ENCODE data around the gene U2AF2. TPM values are rescaled to one million over a fixed set of nuclear protein-coding genes. Genes with fewer than 3 reads are reported as not detected.

Gene U2AF2
- total RNA-seq, 3 donors from 2014 or later (not counting 1 experiment from before 2014, with no cell fraction given), result 304 to 322 (median 321) TPM

DNA sequence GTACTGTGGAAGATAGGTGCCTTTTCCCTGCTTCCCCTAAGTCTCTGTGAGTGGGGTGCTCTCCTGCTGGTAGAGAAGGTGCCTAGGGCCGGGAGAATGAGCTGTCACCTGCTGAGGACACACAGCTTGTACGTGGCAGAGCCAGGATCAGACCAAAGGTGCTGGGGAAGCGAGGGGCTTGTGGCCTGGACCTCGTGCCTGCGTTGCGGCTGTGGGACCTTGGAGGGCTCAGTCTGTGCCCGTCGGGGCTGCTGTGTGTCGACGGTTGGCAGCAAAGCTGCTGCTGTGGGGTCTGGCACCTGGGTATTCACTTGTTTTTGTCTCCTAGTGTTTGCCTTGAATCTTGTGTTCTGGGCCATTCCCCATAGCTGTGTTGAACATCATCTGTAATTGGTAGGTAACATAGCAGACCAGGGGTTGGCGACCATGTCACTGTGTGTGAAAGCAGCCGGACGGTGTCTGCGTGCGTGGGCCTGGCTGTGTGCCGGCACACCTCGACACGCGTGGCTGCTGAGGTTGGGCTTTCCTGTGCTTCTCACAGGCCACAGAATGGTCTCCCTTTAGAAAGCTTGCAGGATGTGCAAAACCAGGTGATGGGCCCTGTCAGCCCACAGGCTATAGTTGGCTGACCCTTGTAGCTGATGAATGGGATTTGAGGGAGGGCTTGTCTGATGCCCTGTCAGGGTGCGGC, 9.2 kb downstream of the U2AF2 start:
- Mint-ChIP-seq H3K9me3 (no peaks in the 10 kb centered on the region), H3K27ac (peak overlapping the region; percentile 21 to 52), H3K4me3 (no peak overlapping the region), H3K27me3 (ENCODE audit: low read depth in 2 of 2) (no peaks in the 10 kb centered on the region), H3K4me1 (peaks cover 15 to 44% of the 10 kb centered on the region in 2 donors), H3K36me3 (peaks cover 8% of the 10 kb centered on the region)
- DNase-seq (no peak), ATAC-seq (peak in 1 of 3 donors; percentile 7)
- Histone ChIP-seq H3K4me3 (ENCODE audit: low read length) (no peak overlapping the region), H3K4me1 (ENCODE audit: control insufficient read depth, insufficient read depth, low read length) (peaks cover 20% of the 10 kb centered on the region), H3K27me3 (ENCODE audit: control insufficient read depth, insufficient read depth, low read length) (no peaks in the 10 kb centered on the region), H3K27ac (ENCODE audit: low read length) (no peak overlapping the region), H3K36me3 (ENCODE audit: control insufficient read depth, insufficient read depth, low read length) (peaks cover 85% of the 10 kb centered on the region), H3K9me3 (ENCODE audit: control insufficient read depth, insufficient read depth, low read length) (no peaks in the 10 kb centered on the region)
- intact Hi-C loops (cut with micrococcal nuclease), result no loop called here
- 82% methylated on average over 20 of the region's 20 CpGs for WGBS (ENCODE audit: insufficient coverage)
- no peak for TF ChIP-seq CTCF (IDR thresholded peaks at IDR 0.05)

GRCh38 chr19:55666343-55667005, 11.6 kb downstream of the U2AF2 start:
- H3K36me3 ChIP-seq (ENCODE audit: control insufficient read depth, insufficient read depth, low read length), result peaks cover 81% of the 10 kb centered on the region
- H3K9me3 Mint-ChIP-seq, result no peaks in the 10 kb centered on the region
- no peak overlapping the region for H3K4me3 ChIP-seq (ENCODE audit: low read length)
- WGBS (ENCODE audit: insufficient coverage), result 90% methylated on average over 12 of the region's 12 CpGs
- H3K27me3 Mint-ChIP-seq (ENCODE audit: low read depth in 2 of 2), result no peaks in the 10 kb centered on the region
- H3K9me3 ChIP-seq (ENCODE audit: control insufficient read depth, insufficient read depth, low read length), result no peaks in the 10 kb centered on the region
- no peaks in the 10 kb centered on the region for H3K27me3 ChIP-seq (ENCODE audit: control insufficient read depth, insufficient read depth, low read length)
- peaks cover 9% of the 10 kb centered on the region for H3K4me1 ChIP-seq (ENCODE audit: control insufficient read depth, insufficient read depth, low read length)
- no peak overlapping the region for H3K4me3 Mint-ChIP-seq
- intact Hi-C loops (cut with micrococcal nuclease), result no loop called here
- no peak for TF ChIP-seq CTCF (IDR thresholded peaks at IDR 0.05)
- H3K27ac ChIP-seq (ENCODE audit: low read length), result no peak overlapping the region
- ATAC-seq (no peak), DNase-seq (no peak)
- H3K36me3 Mint-ChIP-seq, result peaks cover 8% of the 10 kb centered on the region
- no peak overlapping the region for H3K27ac Mint-ChIP-seq
- H3K4me1 Mint-ChIP-seq, result peaks cover 15 to 42% of the 10 kb centered on the region in 2 donors

DNA sequence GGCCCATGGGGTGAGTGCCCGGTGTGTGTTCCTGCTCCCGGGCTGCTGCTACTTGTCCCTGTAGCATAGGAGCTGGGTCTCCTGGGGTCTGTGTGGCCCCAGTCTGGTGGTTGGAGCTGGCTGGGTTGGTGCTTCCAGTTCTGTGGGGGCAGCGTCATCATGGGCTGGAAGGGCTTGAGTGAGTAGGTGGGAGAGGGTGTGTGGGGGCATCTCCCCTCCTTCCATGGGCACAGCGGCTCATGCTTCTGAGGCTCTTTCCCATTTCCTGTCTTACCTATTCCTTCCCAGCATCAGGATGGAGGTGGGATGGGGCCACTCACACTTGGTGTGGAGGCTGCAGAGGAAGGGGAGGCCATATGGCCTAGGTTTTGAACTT, 12.2 kb downstream of the U2AF2 start:
- no peaks in the 10 kb centered on the region for H3K27me3 ChIP-seq (ENCODE audit: control insufficient read depth, insufficient read depth, low read length)
- 98% methylated on average over 2 of the region's 4 CpGs for WGBS (ENCODE audit: insufficient coverage)
- TF ChIP-seq CTCF (IDR thresholded peaks at IDR 0.05), result no peak
- no peak overlapping the region for H3K27ac ChIP-seq (ENCODE audit: low read length)
- intact Hi-C loops (cut with micrococcal nuclease), result no loop called here
- no peak overlapping the region for H3K4me3 ChIP-seq (ENCODE audit: low read length)
- no peaks in the 10 kb centered on the region for H3K9me3 ChIP-seq (ENCODE audit: control insufficient read depth, insufficient read depth, low read length)
- Mint-ChIP-seq H3K4me3 (no peak overlapping the region), H3K27me3 (ENCODE audit: low read depth in 2 of 2) (no peaks in the 10 kb centered on the region), H3K4me1 (peaks cover 14 to 40% of the 10 kb centered on the region in 2 donors), H3K27ac (no peak overlapping the region), H3K9me3 (no peaks in the 10 kb centered on the region), H3K36me3 (peaks cover 3% of the 10 kb centered on the region)
- peaks cover 9% of the 10 kb centered on the region for H3K4me1 ChIP-seq (ENCODE audit: control insufficient read depth, insufficient read depth, low read length)
- peaks cover 76% of the 10 kb centered on the region for H3K36me3 ChIP-seq (ENCODE audit: control insufficient read depth, insufficient read depth, low read length)
- DNase-seq, result no peak
- ATAC-seq, result no peak

Data from natural killer cell (primary cell).